Lower leg skin (tissue), 3 donors: ENCODE data around the gene ITIH3.

Experiments used
- CTCF ChIP-seq, 3 donors: fragments of 450-650 bp; IDR thresholded peaks; one replicate each; pipeline ENCODE4 v1.5.1; 2016; ENCODE audit warnings: antibody characterized with exemption in 3 of 3, mild to moderate bottlenecking in 3 of 3, moderate library complexity in 2 of 3
- POLR2A ChIP-seq, 2 donors: fragments of 450-650 bp; IDR thresholded peaks; one replicate each; pipeline ENCODE4 v1.6.1; 2016 to 2017; ENCODE audit warnings: antibody characterized with exemption in 2 of 2, mild to moderate bottlenecking in 1 of 2, moderate library complexity in 1 of 2

GRCh38 chr3:52813810-52814209 is 19.2 kb downstream of the ITIH3 start:
- TF ChIP-seq CTCF (IDR thresholded peaks at IDR 0.05), result no peak
- TF ChIP-seq POLR2A (IDR thresholded peaks at IDR 0.05), result no peak
